ENCODE data around the gene PRDM11.

DNA sequence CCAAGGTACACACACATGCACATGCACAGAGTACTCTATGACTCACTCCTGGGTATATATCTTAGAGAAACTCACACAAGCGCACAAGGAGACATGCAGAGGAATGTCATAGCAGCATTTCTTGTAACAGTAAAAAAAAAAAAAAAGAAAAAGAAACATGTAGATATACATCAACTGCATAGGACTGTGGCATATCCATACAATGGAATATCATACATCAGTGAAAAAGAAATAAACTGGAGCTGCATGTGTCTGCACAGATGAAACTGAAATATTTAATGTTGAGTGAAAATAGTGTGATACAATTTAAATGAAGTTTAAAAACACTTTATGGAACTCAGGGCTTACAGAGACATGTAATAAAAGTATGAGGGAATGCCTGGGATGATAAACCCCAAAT lies 93.3 kb downstream of the PRDM11 start:
- TF ChIP-seq, protein P1, sequence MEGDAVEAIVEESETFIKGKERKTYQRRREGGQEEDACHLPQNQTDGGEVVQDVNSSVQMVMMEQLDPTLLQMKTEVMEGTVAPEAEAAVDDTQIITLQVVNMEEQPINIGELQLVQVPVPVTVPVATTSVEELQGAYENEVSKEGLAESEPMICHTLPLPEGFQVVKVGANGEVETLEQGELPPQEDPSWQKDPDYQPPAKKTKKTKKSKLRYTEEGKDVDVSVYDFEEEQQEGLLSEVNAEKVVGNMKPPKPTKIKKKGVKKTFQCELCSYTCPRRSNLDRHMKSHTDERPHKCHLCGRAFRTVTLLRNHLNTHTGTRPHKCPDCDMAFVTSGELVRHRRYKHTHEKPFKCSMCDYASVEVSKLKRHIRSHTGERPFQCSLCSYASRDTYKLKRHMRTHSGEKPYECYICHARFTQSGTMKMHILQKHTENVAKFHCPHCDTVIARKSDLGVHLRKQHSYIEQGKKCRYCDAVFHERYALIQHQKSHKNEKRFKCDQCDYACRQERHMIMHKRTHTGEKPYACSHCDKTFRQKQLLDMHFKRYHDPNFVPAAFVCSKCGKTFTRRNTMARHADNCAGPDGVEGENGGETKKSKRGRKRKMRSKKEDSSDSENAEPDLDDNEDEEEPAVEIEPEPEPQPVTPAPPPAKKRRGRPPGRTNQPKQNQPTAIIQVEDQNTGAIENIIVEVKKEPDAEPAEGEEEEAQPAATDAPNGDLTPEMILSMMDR (IDR thresholded peaks at IDR 0.05; ENCODE audit: borderline replicate concordance, extremely low read depth, low read length, poor library complexity, severe bottlenecking): no peak
- no peak for TF ChIP-seq EZH2 (IDR thresholded peaks at IDR 0.05; ENCODE audit: borderline replicate concordance, low read depth, low read length, severe bottlenecking)

Measured in DND-41 (cell line).